ENCODE measurements around the gene MRC1. TPM values are rescaled to one million over a fixed set of nuclear protein-coding genes. Genes with fewer than 3 reads are reported as not detected.

Gene MRC1
- total and polyA plus RNA-seq, 2 of the 13 experiments (the other 11 are each of a cell fraction or from before 2014, with no cell fraction given): not detected

DNA sequence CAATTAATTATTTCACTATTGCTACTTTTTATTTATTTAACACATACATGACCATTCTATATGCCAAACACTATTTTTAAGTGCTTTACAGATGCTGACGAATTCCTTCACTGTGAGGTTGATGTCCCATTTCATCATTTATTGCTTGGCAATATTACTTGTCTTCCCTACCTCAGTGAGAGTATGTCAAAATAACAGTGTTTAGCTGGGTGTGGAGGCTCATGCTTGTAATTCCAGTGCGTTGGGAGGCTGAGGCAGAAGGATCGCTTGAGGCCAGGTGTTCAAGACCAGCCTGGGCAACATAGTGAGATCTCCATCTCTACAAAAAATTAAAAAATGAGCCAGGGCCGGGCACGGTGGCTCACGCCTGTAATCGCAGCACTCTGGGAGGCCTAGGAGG is 19.8 kb upstream of the MRC1 start:
- Histone ChIP-seq H3K4me3 (replicated peaks in 1 of 3; ENCODE audit: insufficient read depth in 1 of 3, low read depth in 2 of 3, low read length in 3 of 3) (no peak overlapping the region), H3K9me3 (ENCODE audit: low read length) (no peaks in the 10 kb centered on the region), H3K4me2 (ENCODE audit: low read depth, low read length) (no peak overlapping the region), H3K9ac (ENCODE audit: insufficient read depth, low read depth, low read length) (no peak overlapping the region), H3K79me2 (ENCODE audit: insufficient read depth, low read length) (no peaks in the 10 kb centered on the region), H4K20me1 (ENCODE audit: insufficient read depth, low read length) (no peaks in the 10 kb centered on the region), H3K27me3 (ENCODE audit: control insufficient read depth in 1 of 2, insufficient read depth in 2 of 2, low read length in 2 of 2) (peaks cover 0 to 11% of the 10 kb centered on the region in 2 experiments; a peak in 4 of 5 replicates), H3K4me1 (ENCODE audit: insufficient read depth, low read length) (peaks cover 13% of the 10 kb centered on the region), H3K27ac (ENCODE audit: extremely low read length, insufficient read depth, low read length) (no peak overlapping the region), H3K36me3 (replicated peaks in 1 of 2; ENCODE audit: control insufficient read depth in 1 of 2, insufficient read depth in 2 of 2, low read length in 2 of 2) (no peaks in the 10 kb centered on the region), H2AFZ (ENCODE audit: low read length) (no peak overlapping the region)
- FAIRE-seq (no peak), ATAC-seq (no peak), DNase-seq (ENCODE audit: low spot score) (no peak)
- intact Hi-C loops (cut with micrococcal nuclease; ENCODE audit: unreplicated experiment) (no loop called here), in situ Hi-C loops (cut with HindIII; ENCODE audit: extremely low pct_ligation_motif_present, low pct_unique_long_range_greater_than_20kb) (no loop called here)
- POLR2A ChIA-PET: no interaction called here
- TF ChIP-seq, protein P1, sequence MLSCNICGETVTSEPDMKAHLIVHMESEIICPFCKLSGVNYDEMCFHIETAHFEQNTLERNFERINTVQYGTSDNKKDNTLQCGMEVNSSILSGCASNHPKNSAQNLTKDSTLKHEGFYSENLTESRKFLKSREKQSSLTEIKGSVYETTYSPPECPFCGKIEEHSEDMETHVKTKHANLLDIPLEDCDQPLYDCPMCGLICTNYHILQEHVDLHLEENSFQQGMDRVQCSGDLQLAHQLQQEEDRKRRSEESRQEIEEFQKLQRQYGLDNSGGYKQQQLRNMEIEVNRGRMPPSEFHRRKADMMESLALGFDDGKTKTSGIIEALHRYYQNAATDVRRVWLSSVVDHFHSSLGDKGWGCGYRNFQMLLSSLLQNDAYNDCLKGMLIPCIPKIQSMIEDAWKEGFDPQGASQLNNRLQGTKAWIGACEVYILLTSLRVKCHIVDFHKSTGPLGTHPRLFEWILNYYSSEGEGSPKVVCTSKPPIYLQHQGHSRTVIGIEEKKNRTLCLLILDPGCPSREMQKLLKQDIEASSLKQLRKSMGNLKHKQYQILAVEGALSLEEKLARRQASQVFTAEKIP (CRISPR knock-in tag; IDR thresholded peaks at IDR 0.05; ENCODE audit: borderline replicate concordance): no peak
- TF ChIP-seq CBX5 (CRISPR knock-in tag; IDR thresholded peaks at IDR 0.05; ENCODE audit: borderline replicate concordance) (no peak), MZF1 (CRISPR knock-in tag; IDR thresholded peaks at IDR 0.05; ENCODE audit: borderline replicate concordance) (no peak), FOXK1 (CRISPR knock-in tag; IDR thresholded peaks at IDR 0.05; ENCODE audit: borderline replicate concordance, low read depth) (no peak), MTERF4 (CRISPR knock-in tag; IDR thresholded peaks at IDR 0.05) (no peak), KDM1A (CRISPR knock-in tag; IDR thresholded peaks at IDR 0.05) (no peak)
- BruUV-seq (replicated peaks): no TSS peak
- CTCF ChIA-PET (ENCODE audit: low intra/inter-chr PET ratio, low total read pairs): no interaction called here
- 54% methylated on average over 7 of the region's 7 CpGs for WGBS (ENCODE audit: low lambda C conversion rate)

- BruUV-seq (replicated peaks): no TSS peak
- WGBS (ENCODE audit: low lambda C conversion rate): 19% methylated on average over 2 of the region's 2 CpGs
- no peak for ATAC-seq
- no peak overlapping the region for H3K4me3 ChIP-seq (replicated peaks in 1 of 3; ENCODE audit: insufficient read depth in 1 of 3, low read depth in 2 of 3, low read length in 3 of 3)
- no peak for FAIRE-seq
- H3K4me2 ChIP-seq (ENCODE audit: low read depth, low read length): no peak overlapping the region
- no peak for DNase-seq (ENCODE audit: low spot score)
- CTCF ChIA-PET (ENCODE audit: low intra/inter-chr PET ratio, low total read pairs): no interaction called here
- no peak overlapping the region for H3K9ac ChIP-seq (ENCODE audit: insufficient read depth, low read depth, low read length)
- no peaks in the 10 kb centered on the region for H3K79me2 ChIP-seq (ENCODE audit: insufficient read depth, low read length)
- POLR2A ChIA-PET: no interaction called here
- H3K9me3 ChIP-seq (ENCODE audit: low read length): no peaks in the 10 kb centered on the region
- H3K4me1 ChIP-seq (ENCODE audit: insufficient read depth, low read length): peaks cover 16% of the 10 kb centered on the region
- no peaks in the 10 kb centered on the region for H4K20me1 ChIP-seq (ENCODE audit: insufficient read depth, low read length)
- no peaks in the 10 kb centered on the region for H3K36me3 ChIP-seq (replicated peaks in 1 of 2; ENCODE audit: control insufficient read depth in 1 of 2, insufficient read depth in 2 of 2, low read length in 2 of 2)
- H3K27me3 ChIP-seq (ENCODE audit: control insufficient read depth in 1 of 2, insufficient read depth in 2 of 2, low read length in 2 of 2): peaks cover 0 to 11% of the 10 kb centered on the region in 2 experiments; a peak in 4 of 5 replicates
- in situ Hi-C loops (cut with HindIII; ENCODE audit: extremely low pct_ligation_motif_present, low pct_unique_long_range_greater_than_20kb): no loop called here
- intact Hi-C loops (cut with micrococcal nuclease; ENCODE audit: unreplicated experiment): no loop called here
- no peak overlapping the region for H2AFZ ChIP-seq (ENCODE audit: low read length)
- no peak overlapping the region for H3K27ac ChIP-seq (ENCODE audit: extremely low read length, insufficient read depth, low read length)
- TF ChIP-seq, protein P2, sequence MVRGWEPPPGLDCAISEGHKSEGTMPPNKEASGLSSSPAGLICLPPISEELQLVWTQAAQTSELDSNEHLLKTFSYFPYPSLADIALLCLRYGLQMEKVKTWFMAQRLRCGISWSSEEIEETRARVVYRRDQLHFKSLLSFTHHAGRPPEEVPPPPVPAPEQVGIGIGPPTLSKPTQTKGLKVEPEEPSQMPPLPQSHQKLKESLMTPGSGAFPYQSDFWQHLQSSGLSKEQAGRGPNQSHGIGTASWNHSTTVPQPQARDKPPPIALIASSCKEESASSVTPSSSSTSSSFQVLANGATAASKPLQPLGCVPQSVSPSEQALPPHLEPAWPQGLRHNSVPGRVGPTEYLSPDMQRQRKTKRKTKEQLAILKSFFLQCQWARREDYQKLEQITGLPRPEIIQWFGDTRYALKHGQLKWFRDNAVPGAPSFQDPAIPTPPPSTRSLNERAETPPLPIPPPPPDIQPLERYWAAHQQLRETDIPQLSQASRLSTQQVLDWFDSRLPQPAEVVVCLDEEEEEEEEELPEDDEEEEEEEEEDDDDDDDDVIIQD (CRISPR knock-in tag; IDR thresholded peaks at IDR 0.05; ENCODE audit: low read depth): no peak
- TF ChIP-seq SNAI1 (CRISPR knock-in tag; IDR thresholded peaks at IDR 0.05; ENCODE audit: borderline replicate concordance): no peak
- no peak for TF ChIP-seq ZNF383 (CRISPR knock-in tag; IDR thresholded peaks at IDR 0.05; ENCODE audit: borderline replicate concordance)
- TF ChIP-seq, protein P3, sequence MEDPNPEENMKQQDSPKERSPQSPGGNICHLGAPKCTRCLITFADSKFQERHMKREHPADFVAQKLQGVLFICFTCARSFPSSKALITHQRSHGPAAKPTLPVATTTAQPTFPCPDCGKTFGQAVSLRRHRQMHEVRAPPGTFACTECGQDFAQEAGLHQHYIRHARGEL (CRISPR knock-in tag; IDR thresholded peaks at IDR 0.05): no peak
These were observed 18.5 kb upstream of the MRC1 start for GRCh38 chr10:17790651-17791050.

All from HepG2 (cell line).